Muscle layer of colon (tissue), 2 donors: Measurements from ENCODE around the gene ERI3.
A peak's percentile ranks its signal among the peaks of the same experiment; 100 is the strongest.

Experiments
- H3K27ac ChIP-seq: one replicate; pipeline ENCODE4 v1.7.0; 2013; ENCODE audit warnings: low read depth, mild to moderate bottlenecking, low read length, moderate library complexity
- H3K27me3 ChIP-seq, 2 donors: one replicate each; pipeline ENCODE4 v1.7.0; 2013; ENCODE audit warnings: low read length in 2 of 2, mild to moderate bottlenecking in 2 of 2; ENCODE audit not compliant: insufficient read depth in 2 of 2, control insufficient read depth in 1 of 2
- H3K36me3 ChIP-seq: one replicate; pipeline ENCODE4 v1.7.0; 2013; ENCODE audit warnings: mild to moderate bottlenecking, low read length; ENCODE audit not compliant: insufficient read depth
- H3K4me1 ChIP-seq: one replicate; pipeline ENCODE4 v1.7.0; 2013; ENCODE audit warnings: mild to moderate bottlenecking, low read length; ENCODE audit not compliant: insufficient read depth
- H3K4me3 ChIP-seq, 2 donors: one replicate each; pipeline ENCODE4 v1.7.0; 2013; ENCODE audit warnings: low read length in 2 of 2, low read depth in 1 of 2, mild to moderate bottlenecking in 1 of 2, moderate library complexity in 1 of 2
- H3K9ac ChIP-seq: one replicate; pipeline ENCODE4 v1.7.0; 2013; ENCODE audit warnings: low read length
- H3K9me3 ChIP-seq: one replicate; pipeline ENCODE4 v1.7.0; 2013; ENCODE audit warnings: mild to moderate bottlenecking, low read length
- donor health status: abdominal sarcoma.
- donor health status: Adenocarcinoma of cecum.

The ERI3 gene

DNA sequence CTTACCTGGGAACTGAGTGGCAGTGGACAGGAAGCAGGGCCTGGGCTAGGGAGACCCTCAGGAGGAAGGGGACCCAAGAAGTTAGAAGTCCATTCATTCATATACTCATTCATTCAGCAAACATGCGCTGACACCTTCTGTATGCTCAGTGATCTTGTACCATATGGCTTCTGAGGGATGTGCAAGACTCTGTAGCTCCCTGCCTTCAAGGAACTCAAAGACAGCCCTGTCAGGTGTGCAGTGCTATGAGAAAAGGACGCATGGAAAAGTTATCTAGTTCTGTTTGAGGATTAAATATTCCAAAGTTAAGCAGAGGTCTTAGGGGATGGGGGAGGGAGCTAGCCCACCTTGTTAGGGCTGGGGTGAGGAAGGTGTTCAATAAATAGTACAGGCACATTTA is 129.3 kb downstream of the ERI3 start:
- Histone ChIP-seq H3K4me1 (peaks cover 14% of the 10 kb centered on the region), H3K9ac (no peak overlapping the region), H3K4me3 (no peak overlapping the region), H3K9me3 (no peaks in the 10 kb centered on the region), H3K27me3 (no peaks in the 10 kb centered on the region), H3K36me3 (peaks cover 7% of the 10 kb centered on the region), H3K27ac (no peak overlapping the region)

GRCh38 chr1:44223187-44223610 is 131.9 kb downstream of the ERI3 start:
- no peak overlapping the region for H3K4me3 ChIP-seq
- peaks cover 14% of the 10 kb centered on the region for H3K4me1 ChIP-seq
- no peaks in the 10 kb centered on the region for H3K27me3 ChIP-seq
- no peaks in the 10 kb centered on the region for H3K9me3 ChIP-seq
- peaks cover 33% of the 10 kb centered on the region for H3K36me3 ChIP-seq
- H3K27ac ChIP-seq, result no peak overlapping the region
- H3K9ac ChIP-seq, result no peak overlapping the region

- no peak overlapping the region for H3K27ac ChIP-seq
- H3K9ac ChIP-seq, result no peak overlapping the region
- H3K36me3 ChIP-seq, result peaks cover 38% of the 10 kb centered on the region
- no peak overlapping the region for H3K4me3 ChIP-seq
- H3K4me1 ChIP-seq, result peaks cover 20% of the 10 kb centered on the region
- no peaks in the 10 kb centered on the region for H3K9me3 ChIP-seq
- H3K27me3 ChIP-seq, result no peaks in the 10 kb centered on the region
Measured at GRCh38 chr1:44222397-44223186, 132.5 kb downstream of the ERI3 start.

- Histone ChIP-seq H3K27ac (no peak overlapping the region), H3K36me3 (peaks cover 46% of the 10 kb centered on the region), H3K4me1 (peaks cover 24% of the 10 kb centered on the region), H3K27me3 (no peaks in the 10 kb centered on the region), H3K9me3 (no peaks in the 10 kb centered on the region), H3K4me3 (no peak overlapping the region), H3K9ac (no peak overlapping the region)
Measured at GRCh38 chr1:44221769-44222168, 133.3 kb downstream of the ERI3 start.

- no peak overlapping the region for H3K4me3 ChIP-seq
- no peaks in the 10 kb centered on the region for H3K27me3 ChIP-seq
- peaks cover 24% of the 10 kb centered on the region for H3K4me1 ChIP-seq
- H3K27ac ChIP-seq, result no peak overlapping the region
- H3K9ac ChIP-seq, result no peak overlapping the region
- no peaks in the 10 kb centered on the region for H3K9me3 ChIP-seq
- H3K36me3 ChIP-seq, result peaks cover 56% of the 10 kb centered on the region
Measured at GRCh38 chr1:44220755-44221154, 134.3 kb downstream of the ERI3 start.

DNA sequence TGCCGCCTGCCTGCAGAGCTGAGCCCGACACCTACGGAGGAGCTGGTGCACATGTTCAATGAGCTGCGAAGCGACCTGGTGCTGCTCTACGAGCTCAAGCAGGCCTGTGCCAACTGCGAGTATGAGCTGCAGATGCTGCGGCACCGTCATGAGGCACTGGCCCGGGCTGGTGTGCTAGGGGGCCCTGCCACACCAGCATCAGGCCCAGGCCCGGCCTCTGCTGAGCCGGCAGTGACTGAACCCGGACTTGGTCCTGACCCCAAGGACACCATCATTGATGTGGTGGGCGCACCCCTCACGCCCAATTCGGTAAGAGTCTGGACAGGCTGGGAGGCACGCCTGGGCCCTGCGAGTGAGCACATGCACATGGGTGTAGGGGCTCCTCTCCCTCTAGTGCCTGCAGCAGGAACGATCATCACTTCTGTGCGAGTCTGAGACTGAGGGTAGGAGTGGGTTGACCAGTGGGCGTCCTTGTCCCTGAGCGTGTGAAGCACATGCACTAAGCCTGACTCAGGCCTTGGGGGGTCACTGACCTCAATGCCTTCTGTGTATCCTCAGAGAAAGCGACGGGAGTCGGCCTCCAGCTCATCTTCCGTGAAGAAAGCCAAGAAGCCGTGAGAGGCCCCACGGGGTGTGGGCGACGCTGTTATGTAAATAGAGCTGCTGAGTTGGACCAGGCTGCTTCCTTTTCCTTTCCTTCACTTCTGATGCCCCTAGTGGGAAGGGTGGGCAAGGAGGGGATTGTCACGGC is 134.9 kb downstream of the ERI3 start:
- Histone ChIP-seq H3K4me1 (peaks cover 18% of the 10 kb centered on the region), H3K27ac (no peak overlapping the region), H3K27me3 (no peaks in the 10 kb centered on the region), H3K36me3 (peaks cover 58% of the 10 kb centered on the region), H3K9me3 (no peaks in the 10 kb centered on the region), H3K4me3 (no peak overlapping the region), H3K9ac (no peak overlapping the region)

- Histone ChIP-seq H3K27ac (no peak overlapping the region), H3K4me3 (no peak overlapping the region), H3K27me3 (no peaks in the 10 kb centered on the region), H3K9ac (no peak overlapping the region), H3K36me3 (peaks cover 62% of the 10 kb centered on the region), H3K9me3 (no peaks in the 10 kb centered on the region), H3K4me1 (peaks cover 15% of the 10 kb centered on the region)
Measured at GRCh38 chr1:44219301-44219626, 135.8 kb downstream of the ERI3 start.

DNA sequence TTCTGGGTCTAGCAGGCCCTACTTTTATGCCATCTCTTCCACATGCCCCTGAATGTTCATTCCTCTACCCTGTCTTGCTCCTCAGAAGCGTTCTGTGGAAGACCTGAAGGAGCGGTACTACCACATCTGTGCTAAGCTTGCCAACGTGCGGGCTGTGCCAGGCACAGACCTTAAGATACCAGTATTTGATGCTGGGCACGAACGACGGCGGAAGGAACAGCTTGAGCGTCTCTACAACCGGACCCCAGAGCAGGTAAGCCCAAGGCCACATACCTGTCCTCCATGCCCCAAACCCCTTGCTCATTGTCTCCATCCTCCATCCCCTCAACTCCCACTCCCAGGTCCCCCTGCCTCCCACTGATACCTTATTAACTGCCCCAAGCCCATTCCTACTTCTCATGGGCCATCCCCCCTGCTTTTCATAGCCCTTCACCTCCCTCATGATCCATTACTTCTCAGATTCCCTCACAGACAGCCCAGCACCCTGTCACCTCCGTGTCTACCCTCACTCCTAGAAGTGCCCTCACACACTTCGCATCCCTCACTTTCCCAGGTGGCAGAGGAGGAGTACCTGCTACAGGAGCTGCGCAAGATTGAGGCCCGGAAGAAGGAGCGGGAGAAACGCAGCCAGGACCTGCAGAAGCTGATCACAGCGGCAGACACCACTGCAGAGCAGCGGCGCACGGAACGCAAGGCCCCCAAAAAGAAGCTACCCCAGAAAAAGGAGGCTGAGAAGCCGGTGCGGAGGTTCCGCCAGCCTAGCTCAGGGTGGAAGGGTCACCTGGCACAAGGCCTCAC is 136.4 kb downstream of the ERI3 start:
- H3K36me3 ChIP-seq, result peaks cover 62% of the 10 kb centered on the region
- H3K27ac ChIP-seq, result no peak overlapping the region
- no peak overlapping the region for H3K4me3 ChIP-seq
- H3K9me3 ChIP-seq, result no peaks in the 10 kb centered on the region
- no peaks in the 10 kb centered on the region for H3K27me3 ChIP-seq
- H3K9ac ChIP-seq, result no peak overlapping the region
- peaks cover 21% of the 10 kb centered on the region for H3K4me1 ChIP-seq

DNA sequence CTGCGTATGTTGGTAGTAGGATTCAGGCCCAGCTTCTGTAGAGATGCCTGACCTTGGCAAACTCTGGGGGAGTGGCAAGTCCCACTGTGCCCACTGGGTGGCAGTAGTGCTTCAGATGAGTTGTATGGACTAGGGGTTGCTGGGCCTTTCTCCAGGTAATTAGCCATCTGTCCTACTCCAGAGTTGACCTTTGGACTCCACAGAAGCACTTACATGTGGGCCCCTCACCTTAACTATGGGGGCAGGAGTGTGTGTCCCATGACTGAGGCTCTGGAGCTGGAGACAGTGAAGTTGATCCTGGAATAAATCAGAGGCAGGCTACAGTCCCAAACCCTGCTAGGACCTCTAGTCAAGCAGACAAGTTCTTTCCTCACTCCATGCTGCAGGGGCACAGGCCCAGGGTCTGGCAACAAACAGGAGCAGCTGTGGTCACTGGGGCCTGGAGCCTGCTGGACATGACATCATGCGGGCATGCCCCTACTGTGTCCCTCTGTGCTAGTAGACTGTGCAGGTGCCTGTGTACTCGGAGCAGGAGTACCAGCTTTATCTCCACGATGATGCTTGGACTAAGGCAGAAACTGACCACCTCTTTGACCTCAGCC is 137.1 kb downstream of the ERI3 start:
- H3K4me3 ChIP-seq, result no peak overlapping the region
- H3K27ac ChIP-seq, result no peak overlapping the region
- no peaks in the 10 kb centered on the region for H3K27me3 ChIP-seq
- peaks cover 21% of the 10 kb centered on the region for H3K4me1 ChIP-seq
- no peak overlapping the region for H3K9ac ChIP-seq
- H3K36me3 ChIP-seq, result peaks cover 62% of the 10 kb centered on the region
- H3K9me3 ChIP-seq, result no peaks in the 10 kb centered on the region

GRCh38 chr1:44213222-44214112 is 141.6 kb downstream of the ERI3 start, which contains the start of gene DMAP1:
DMAP1 (plus strand) TSS chr1:44213471; CDS start chr1:44213754, 283 bp downstream.
- H3K36me3 ChIP-seq, result peaks cover 32% of the 10 kb centered on the region
- H3K4me3 ChIP-seq, result peak within 1 kb of the TSS; percentile 93 to 98
- H3K27ac ChIP-seq, result peak within 1 kb of the TSS; percentile 76
- no peaks in the 10 kb centered on the region for H3K27me3 ChIP-seq
- no peaks in the 10 kb centered on the region for H3K9me3 ChIP-seq
- H3K9ac ChIP-seq, result peak within 1 kb of the TSS; percentile 96
- H3K4me1 ChIP-seq, result peaks cover 30% of the 10 kb centered on the region
